Stimulated activated CD4-positive, alpha-beta T cell treated with anti-CD3 and anti-CD28 coated beads, Interleukin-1b, Interleukin-23, amount 100 ng/mL, for 24 hours (primary cell): Measurements from ENCODE around the gene INPP5E.

Experiments used
- DNase-seq, 4 experiments: peaks; one replicate each; pipeline ENCODE4 v3.0.0-alpha.2; 2020; ENCODE audit warnings: low read depth in 4 of 4, low spot score in 1 of 4

Gene INPP5E

DNA sequence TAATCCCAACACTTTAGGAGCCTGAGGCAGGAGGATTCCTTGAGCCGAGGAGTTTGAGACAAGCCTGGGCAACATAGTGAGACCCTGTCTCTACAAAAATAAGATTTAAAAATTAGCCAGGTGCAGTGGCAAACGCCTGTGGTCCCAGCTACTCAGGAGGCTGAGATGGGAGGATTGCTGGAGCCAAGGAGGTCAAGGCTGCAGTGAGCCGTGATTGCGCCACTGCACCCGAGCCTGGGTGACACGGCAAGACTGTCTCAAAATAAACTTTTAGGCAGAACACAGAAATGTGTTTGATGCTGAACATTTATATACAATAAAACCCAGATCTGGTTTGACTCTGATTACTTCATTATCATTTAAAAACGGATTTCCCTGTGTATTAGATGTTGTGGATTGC lies 34.2 kb downstream of the INPP5E start:
- DNase-seq, result no peak

DNA sequence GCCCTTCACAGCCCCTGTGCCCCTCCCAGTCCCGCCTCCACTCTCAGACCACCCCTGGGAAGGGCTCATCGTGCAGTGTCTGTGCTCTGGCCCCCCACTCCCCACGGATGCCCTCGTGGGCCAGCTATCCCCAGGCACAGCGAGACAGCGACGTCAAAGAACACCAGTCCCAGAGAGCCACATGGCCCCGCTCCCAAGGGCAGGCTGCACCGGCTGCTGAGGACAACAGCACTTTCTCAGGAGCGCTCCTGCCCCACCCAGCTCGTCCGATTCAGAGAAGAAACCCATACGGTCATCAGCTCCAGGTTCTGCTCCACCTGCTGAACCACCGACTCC lies 34.9 kb downstream of the INPP5E start:
- DNase-seq, result no peak

GRCh38 chr9:136403915-136404800 lies 35.5 kb downstream of the INPP5E start:
- DNase-seq, result peak in 1 of 4 experiments; percentile 25

DNA sequence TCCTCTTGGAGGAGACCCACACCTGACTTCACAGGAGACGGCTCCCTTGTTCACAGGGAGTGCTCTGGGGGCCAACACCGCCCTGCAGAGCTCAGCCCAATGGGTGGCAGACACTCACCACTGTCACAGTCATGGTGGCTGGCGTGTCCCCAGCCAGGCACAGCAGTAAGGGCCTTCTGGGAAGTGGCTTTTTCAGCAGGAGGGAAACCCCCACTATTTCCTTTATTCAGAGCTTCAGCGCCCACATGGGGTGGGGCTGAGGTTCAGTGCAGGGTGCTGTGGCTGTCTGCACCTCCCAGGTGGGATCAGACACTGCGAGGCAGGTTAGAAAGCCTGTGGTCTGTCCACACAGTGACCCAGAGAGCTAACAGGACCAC lies 36.1 kb downstream of the INPP5E start:
- peak in 3 of 4 experiments; percentile 37 to 69 (median 58) for DNase-seq

DNA sequence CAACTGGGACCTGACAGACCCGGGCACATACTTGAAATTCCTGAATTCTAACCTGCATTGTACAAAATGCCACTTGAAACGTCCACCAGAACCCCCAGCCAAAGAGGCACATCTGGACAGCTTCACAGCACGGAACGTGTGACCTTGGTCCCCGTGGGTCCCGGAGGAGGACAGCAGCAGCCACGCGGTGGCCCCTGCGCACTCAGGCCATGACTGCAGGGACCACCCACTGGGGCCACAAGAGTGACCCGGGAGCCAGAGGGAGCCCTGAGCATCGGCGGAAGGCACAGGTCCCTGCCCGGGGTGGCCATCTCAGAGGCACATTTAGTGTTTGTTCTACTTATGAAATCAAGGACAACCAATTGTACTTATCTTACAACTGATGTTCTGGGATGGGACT lies 37.6 kb downstream of the INPP5E start:
- no peak for DNase-seq

GRCh38 chr9:136401173-136401922 lies 38.3 kb downstream of the INPP5E start:
- DNase-seq, result no peak

GRCh38 chr9:136400038-136400834 lies 39.4 kb downstream of the INPP5E start, which contains the start of gene SNAPC4:
SNAPC4 (minus strand) TSS chr9:136400170; CDS start chr9:136398428, 1,742 bp downstream.
- DNase-seq, result peak; percentile 66 to 84 (median 78)

DNA sequence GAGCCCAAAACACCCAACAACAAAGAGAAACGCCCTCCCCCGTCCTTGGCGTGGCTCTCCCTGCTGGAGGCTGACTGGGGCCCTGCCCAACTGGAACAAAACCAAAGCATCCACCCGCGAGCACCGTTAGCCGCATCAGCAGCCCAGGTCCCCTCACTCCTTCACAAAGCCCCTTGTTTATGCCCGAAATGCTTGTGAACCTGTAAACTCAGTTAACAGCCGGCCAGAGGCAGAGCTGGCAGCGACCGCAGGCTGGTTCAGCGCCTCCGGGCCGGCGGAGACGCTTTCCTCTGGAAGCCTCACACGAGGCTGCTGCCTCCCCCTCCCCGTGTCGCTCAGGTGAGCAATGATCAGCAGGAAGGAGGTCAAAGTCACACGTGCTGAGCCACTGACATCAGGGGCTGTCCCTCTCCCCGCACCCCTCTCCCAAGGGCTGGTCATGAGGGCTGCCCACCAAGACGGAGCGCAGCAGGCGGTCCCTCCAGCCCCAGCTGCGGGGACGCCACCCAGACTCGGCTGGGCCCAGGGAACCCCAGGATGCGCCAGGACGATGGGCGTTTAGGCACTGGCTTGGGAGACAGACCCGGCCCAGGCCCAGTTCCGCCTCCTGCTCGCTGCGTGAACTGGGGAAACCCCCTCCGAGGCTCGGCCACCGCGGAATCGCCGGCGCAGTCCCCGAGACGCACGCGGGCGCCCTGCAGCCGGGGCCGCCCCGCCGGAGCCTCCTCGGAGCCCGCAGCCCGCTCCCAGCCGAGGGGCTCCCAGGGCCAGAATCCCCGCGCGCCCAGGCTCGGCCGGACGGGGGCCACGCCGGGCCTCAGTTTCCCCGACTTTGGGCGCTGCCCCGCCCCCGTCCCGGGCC lies 40.2 kb downstream of the INPP5E start:
- DNase-seq, result peak in 1 of 4 experiments; percentile 25

DNA sequence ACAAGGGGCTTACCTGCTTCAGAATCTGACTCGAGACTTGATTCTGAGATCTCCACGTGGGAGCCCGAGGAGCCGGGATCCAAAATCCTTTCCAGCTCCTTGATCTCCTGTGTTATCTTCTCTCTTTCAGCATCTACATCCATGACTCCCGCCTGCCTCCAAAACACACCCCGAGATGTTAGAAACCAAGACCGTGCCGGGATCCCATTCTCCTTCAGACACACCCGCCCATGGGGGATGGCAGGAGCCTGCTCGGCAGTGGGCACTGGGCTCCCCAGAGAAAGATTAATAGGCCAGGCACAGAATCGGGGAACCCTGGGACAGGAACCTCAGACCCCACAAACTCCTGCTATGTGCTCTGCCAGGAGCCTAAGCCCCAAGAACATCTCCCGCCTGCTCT lies 41.4 kb downstream of the INPP5E start:
- no peak for DNase-seq

DNA sequence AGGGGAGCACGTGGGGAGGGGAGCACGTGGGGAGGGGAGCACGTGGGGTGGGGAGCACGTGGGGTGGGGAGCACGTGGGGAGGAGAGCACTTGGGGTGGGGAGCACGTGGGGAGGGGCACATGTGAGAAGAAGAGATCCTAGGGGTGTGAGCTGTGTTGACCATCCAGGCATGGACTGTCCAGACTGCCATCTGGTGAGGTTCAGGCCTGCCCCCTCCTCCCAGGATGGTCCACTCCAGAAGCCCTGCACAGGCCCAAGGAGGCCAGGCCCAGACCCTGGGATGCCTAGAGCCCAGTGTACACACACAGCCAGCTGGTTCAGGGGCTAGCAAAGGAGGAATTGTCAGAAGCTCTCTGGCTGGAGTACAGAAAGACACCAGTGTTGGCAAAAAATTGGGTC lies 42.0 kb downstream of the INPP5E start:
- no peak for DNase-seq

DNA sequence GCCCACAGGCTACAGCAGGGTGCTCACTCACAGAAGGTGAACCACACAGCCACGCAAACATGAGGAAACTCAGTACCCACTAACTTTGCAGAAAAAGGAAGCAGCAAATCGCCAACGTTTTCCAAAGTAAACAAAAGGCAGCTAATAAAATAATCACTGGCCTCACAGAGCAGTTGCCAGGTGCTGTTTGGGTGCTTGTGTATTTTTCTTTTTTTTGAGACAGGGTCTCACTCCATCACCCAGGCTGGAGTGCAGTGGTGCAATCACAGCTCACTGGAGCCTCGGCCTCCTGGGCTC lies 43.5 kb downstream of the INPP5E start:
- no peak for DNase-seq

- DNase-seq, result no peak
These were observed 44.1 kb downstream of the INPP5E start for GRCh38 chr9:136395345-136396218.

DNA sequence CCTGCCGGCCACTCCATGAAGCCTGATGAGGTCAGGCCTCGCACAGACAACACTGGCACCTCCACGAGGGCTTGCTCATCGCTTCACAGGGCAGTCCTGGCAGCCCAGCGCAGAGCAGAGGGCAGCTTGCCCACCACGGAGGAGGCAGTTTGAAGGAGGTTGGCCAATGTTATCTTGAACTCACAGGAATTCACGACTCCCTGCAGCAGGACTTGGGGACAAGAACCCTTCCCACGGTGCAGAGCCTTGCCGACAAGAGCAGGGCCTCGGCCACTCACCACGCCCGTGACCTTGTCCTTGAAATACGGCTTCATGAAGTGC lies 44.7 kb downstream of the INPP5E start:
- DNase-seq, result no peak

GRCh38 chr9:136394312-136395019 lies 45.2 kb downstream of the INPP5E start:
- DNase-seq, result no peak

DNA sequence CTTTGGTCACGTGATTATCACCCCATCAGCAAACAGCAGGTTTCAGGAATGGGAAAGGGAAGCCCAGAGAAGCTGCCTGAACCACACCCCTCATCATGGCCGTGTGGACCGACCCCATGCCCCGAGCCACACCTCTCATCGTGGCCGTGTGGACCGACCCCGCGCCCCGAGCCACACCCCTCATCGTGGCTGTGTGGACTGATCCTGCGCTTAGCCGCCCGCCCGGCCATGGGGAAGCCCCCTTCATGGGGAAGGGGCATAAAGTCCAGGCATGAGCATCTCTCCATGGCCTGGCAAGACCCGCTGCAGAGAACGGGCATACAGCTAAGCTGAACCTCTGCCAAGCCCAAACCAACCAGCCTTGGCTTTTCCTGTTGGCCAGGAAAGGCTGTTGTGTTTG lies 46.1 kb downstream of the INPP5E start:
- DNase-seq, result no peak

DNA sequence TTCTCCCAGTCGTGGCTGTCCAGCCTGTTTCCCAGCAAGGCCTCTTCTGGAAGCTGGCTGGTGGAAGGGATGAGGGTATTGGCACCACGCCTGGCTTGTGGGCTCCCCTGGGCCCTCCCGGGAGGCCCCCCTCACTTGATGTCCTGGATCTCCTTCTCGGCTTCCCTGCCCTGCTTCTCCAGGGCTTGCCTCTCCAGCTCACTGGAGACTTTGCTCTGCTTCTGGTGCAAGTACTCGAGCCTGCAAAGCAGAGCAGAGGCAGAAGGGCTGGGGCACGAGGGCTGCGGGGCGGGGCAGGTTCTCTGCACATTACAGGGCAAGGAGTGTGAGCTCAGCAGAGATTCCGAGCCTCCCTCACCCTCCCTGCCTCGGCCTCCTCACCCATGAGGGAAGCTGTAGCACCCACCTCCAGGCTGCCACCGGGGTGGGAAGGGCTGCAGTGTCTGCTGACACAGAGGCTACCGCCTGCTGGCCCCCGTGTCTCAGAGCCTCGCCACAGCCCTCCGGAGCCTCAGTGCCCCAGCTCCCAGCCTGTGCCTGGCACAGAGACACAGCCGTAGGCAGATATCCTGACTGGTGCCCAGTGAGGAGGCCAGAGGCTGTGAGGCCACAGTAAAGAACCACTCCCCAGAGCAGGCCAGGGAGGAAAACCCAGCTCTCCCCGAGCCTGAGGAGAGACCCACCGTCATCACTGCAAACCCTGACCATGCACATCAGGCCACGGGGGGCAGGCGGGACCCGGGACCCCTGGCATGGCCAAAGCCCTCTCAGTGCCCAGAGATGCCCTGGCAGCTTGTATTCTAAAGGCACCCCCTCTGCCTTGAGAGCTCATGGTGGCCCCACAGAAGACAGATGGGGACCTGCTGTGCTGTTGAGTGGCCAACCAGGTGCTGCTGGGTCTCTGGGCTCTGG lies 46.9 kb downstream of the INPP5E start:
- no peak for DNase-seq

DNA sequence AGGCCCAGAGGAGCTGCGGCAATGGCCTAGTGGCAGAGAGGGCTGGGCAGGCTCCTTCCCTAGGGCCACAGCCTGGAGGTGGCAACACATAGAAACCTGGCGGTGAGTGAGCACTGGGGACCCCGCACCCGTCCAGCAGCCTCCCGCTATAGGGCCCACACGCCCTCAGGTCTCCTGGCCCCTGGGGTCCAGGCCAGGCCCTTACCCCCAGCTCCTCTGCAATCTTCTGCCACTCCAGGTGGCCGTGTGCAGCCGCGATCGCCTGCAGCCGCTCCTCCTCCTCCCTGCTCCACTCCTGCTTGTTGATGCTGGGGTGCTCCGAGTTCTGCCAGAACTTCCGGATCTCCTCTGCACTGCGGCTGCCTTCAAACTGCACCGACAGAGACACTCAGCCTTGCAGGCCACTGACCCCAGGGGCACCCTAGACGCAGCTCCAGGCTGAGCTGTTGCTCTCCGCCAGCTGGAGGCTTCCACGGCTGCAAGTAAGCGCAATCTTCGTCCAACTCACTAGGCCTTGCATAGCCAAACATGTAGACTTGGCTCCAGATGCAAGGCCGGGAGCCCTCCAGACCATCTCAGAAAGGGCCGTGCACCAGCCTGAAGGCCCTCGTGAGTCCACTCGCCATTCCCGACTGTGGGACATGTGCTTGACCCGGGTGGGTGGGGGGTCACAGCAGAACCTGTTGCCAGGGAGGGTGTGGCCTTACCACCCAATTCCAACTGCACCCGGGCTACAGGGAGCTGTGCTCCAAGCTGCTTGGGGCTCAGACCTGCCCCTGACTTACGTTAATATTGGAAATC lies 47.7 kb downstream of the INPP5E start:
- DNase-seq, result no peak

- no peak for DNase-seq
These were observed 50.2 kb downstream of the INPP5E start for GRCh38 chr9:136389396-136389795.
